T-helper 9 cell (primary cell): Measurements from ENCODE around the gene GLI3.

Experiments
- DNase-seq: peaks from one replicate; pipeline ENCODE4 v3.0.0-alpha.2; 2020

The GLI3 gene

GRCh38 chr7:42137431-42137830 is 99.6 kb downstream of the GLI3 start:
- DNase-seq = no peak

- no peak for DNase-seq
These were observed 101.3 kb downstream of the GLI3 start for GRCh38 chr7:42135728-42136127.

GRCh38 chr7:42134276-42134876 is 102.6 kb downstream of the GLI3 start:
- DNase-seq = no peak

GRCh38 chr7:42133321-42133720 is 103.7 kb downstream of the GLI3 start:
- DNase-seq = no peak

- no peak for DNase-seq
These were observed 108.3 kb downstream of the GLI3 start for GRCh38 chr7:42128703-42129102.

- no peak for DNase-seq
These were observed 109.8 kb downstream of the GLI3 start for GRCh38 chr7:42127232-42127622.

- no peak for DNase-seq
These were observed 110.4 kb downstream of the GLI3 start for GRCh38 chr7:42126475-42127231.

GRCh38 chr7:42125321-42125720 is 111.7 kb downstream of the GLI3 start:
- no peak for DNase-seq

GRCh38 chr7:42123716-42124115 is 113.3 kb downstream of the GLI3 start:
- no peak for DNase-seq

GRCh38 chr7:42120191-42120590 is 116.8 kb downstream of the GLI3 start:
- DNase-seq = no peak

GRCh38 chr7:42117201-42117600 is 119.8 kb downstream of the GLI3 start:
- no peak for DNase-seq

- DNase-seq = no peak
These were observed 121.2 kb downstream of the GLI3 start for GRCh38 chr7:42115795-42116194.

GRCh38 chr7:42110333-42110732 is 126.7 kb downstream of the GLI3 start:
- no peak for DNase-seq

- no peak for DNase-seq
These were observed 128.0 kb downstream of the GLI3 start for GRCh38 chr7:42108803-42109528.

GRCh38 chr7:42107484-42108240 is 129.3 kb downstream of the GLI3 start:
- DNase-seq = no peak

- no peak for DNase-seq
These were observed 130.4 kb downstream of the GLI3 start for GRCh38 chr7:42106562-42106961.

GRCh38 chr7:42105554-42106358 is 131.3 kb downstream of the GLI3 start:
- DNase-seq = no peak

- DNase-seq = no peak
These were observed 132.3 kb downstream of the GLI3 start for GRCh38 chr7:42104694-42105093.

GRCh38 chr7:42104231-42104630 is 132.8 kb downstream of the GLI3 start:
- no peak for DNase-seq

GRCh38 chr7:42103456-42103855 is 133.6 kb downstream of the GLI3 start:
- no peak for DNase-seq

- no peak for DNase-seq
These were observed 134.0 kb downstream of the GLI3 start for GRCh38 chr7:42103020-42103419.

GRCh38 chr7:42102301-42102700 is 134.7 kb downstream of the GLI3 start:
- no peak for DNase-seq
